Measurements from ENCODE around the gene SLC33A1. TPM values are rescaled to one million over a fixed set of nuclear protein-coding genes. Genes with fewer than 3 reads are reported as not detected.

The SLC33A1 gene
- total RNA-seq, 2 experiments from 2014 or later, result 20.9 to 26.4 TPM

- no peak for TF ChIP-seq EZH2phosphoT487 (IDR thresholded peaks at IDR 0.05; ENCODE audit: borderline replicate concordance, low read depth, low read length)
These were observed 17.5 kb upstream of the SLC33A1 start for GRCh38 chr3:155871746-155872158.

GRCh38 chr3:155870945-155871745 lies 16.9 kb upstream of the SLC33A1 start:
- TF ChIP-seq EZH2phosphoT487 (IDR thresholded peaks at IDR 0.05; ENCODE audit: borderline replicate concordance, low read depth, low read length) (no peak), CTCF (conservative IDR thresholded peaks at IDR 0.05; ENCODE audit: low read length) (no peak)
- peaks cover 26% of the 10 kb centered on the region for H3K4me1 ChIP-seq (ENCODE audit: insufficient read depth, low read length, poor library complexity, severe bottlenecking)
- peak overlapping the region; percentile 98 for H3K4me2 ChIP-seq (ENCODE audit: low read length)
- intact Hi-C loops (cut with micrococcal nuclease; ENCODE audit: unreplicated experiment), result loop anchor here (1.0 to 10.0 kb wide), 5 partner anchors 17 to 1294 kb away; partner anchors contain the start of genes CCNL1, MME and SLC33A1
- H3K4me3 ChIP-seq (ENCODE audit: low read depth, low read length, poor library complexity, severe bottlenecking), result peak overlapping the region; percentile 88
- peak overlapping the region; percentile 81 for H3K27ac ChIP-seq (ENCODE audit: low read depth, low read length, poor library complexity, severe bottlenecking)
- DNase-seq (ENCODE audit: low spot score), result peak; percentile 57
- ChIA-PET POLR2A (interaction anchor here (0.6 to 2.2 kb wide), 9 partner anchors 10 to 1546 kb away, joined by 3 to 10 read pairs (median 4); no protein-coding TSS in a partner anchor), CTCF (ENCODE audit: unreplicated experiment) (interaction anchor here (0.6 to 1.6 kb wide), 3 partner anchors 11 to 669 kb away, joined by 3 to 4 read pairs (median 3); no protein-coding TSS in a partner anchor)
- H3K79me2 ChIP-seq (ENCODE audit: insufficient read depth, low read depth, low read length), result peaks cover 56% of the 10 kb centered on the region
- H3K9me2 ChIP-seq (ENCODE audit: insufficient read depth, low read length), result no peaks in the 10 kb centered on the region
- H2AFZ ChIP-seq (ENCODE audit: low read length), result peak overlapping the region; percentile 65; the same call in 1 of the 2 replicates
- peaks cover 11% of the 10 kb centered on the region; the same call in 1 of the 2 replicates for H3K36me3 ChIP-seq (ENCODE audit: insufficient read depth, low read length)
- no TSS peak for BruUV-seq (replicated peaks)
- H4K20me1 ChIP-seq (ENCODE audit: insufficient read depth, low read length), result peaks cover 31% of the 10 kb centered on the region
- H3K9me3 ChIP-seq (ENCODE audit: low read length), result no peaks in the 10 kb centered on the region

More at GRCh38 chr3:155871746-155872158, 17.5 kb upstream of the SLC33A1 start:
- Histone ChIP-seq H4K20me1 (ENCODE audit: insufficient read depth, low read length) (peaks cover 35% of the 10 kb centered on the region), H3K36me3 (ENCODE audit: insufficient read depth, low read length) (peaks cover 14% of the 10 kb centered on the region; the same call in 1 of the 2 replicates), H3K27ac (ENCODE audit: low read depth, low read length, poor library complexity, severe bottlenecking) (peak overlapping the region; percentile 81), H3K79me2 (ENCODE audit: insufficient read depth, low read depth, low read length) (peaks cover 62% of the 10 kb centered on the region), H3K9me2 (ENCODE audit: insufficient read depth, low read length) (no peaks in the 10 kb centered on the region), H3K4me2 (ENCODE audit: low read length) (peak overlapping the region; percentile 98), H3K4me1 (ENCODE audit: insufficient read depth, low read length, poor library complexity, severe bottlenecking) (peaks cover 28% of the 10 kb centered on the region), H2AFZ (ENCODE audit: low read length) (peak overlapping the region; percentile 65; the same call in 1 of the 2 replicates), H3K4me3 (ENCODE audit: low read depth, low read length, poor library complexity, severe bottlenecking) (peak overlapping the region; percentile 88), H3K9me3 (ENCODE audit: low read length) (no peaks in the 10 kb centered on the region)
- ChIA-PET POLR2A (interaction anchor here (0.6 to 2.2 kb wide), 11 partner anchors 10 to 1547 kb away, joined by 3 to 10 read pairs (median 4); no protein-coding TSS in a partner anchor), CTCF (ENCODE audit: unreplicated experiment) (interaction anchor here (0.6 to 1.6 kb wide), 3 partner anchors 10 to 668 kb away, joined by 3 to 4 read pairs (median 3); no protein-coding TSS in a partner anchor)
- BruUV-seq (replicated peaks), result no TSS peak
- DNase-seq (ENCODE audit: low spot score), result no peak
- intact Hi-C loops (cut with micrococcal nuclease; ENCODE audit: unreplicated experiment), result loop anchor here (5.0 to 10.0 kb wide), 4 partner anchors 119 to 1293 kb away; partner anchors contain the start of genes CCNL1 and MME
